Activated T-cell treated with anti-CD3 and anti-CD28 coated beads, Interleukin-2, amount 50 U/mL, for 24 hours (primary cell): ENCODE results near the gene MTCH2.

Source experiments
- DNase-seq: peaks from one replicate; pipeline ENCODE4 v3.0.0-alpha.2; 2020
- H3K27ac Mint-ChIP-seq: 2 replicates; pipeline ENCODE4 v1.8.0; 2020; ENCODE audit warnings: mild to moderate bottlenecking, mixed read lengths
- H3K27me3 Mint-ChIP-seq: 2 replicates; pipeline ENCODE4 v1.8.0; 2020; ENCODE audit warnings: mixed read lengths
- H3K36me3 Mint-ChIP-seq: 2 replicates; pipeline ENCODE4 v1.8.0; 2020; ENCODE audit warnings: low read depth, mixed read lengths
- H3K4me1 Mint-ChIP-seq: 2 replicates; pipeline ENCODE4 v1.8.0; 2020; ENCODE audit warnings: low read depth, mixed read lengths
- H3K4me3 Mint-ChIP-seq: 2 replicates; pipeline ENCODE4 v1.8.0; 2020; ENCODE audit warnings: mild to moderate bottlenecking, moderate library complexity, mixed read lengths
- H3K9me3 Mint-ChIP-seq: 2 replicates; pipeline ENCODE4 v1.8.0; 2020; ENCODE audit warnings: mixed read lengths

Gene MTCH2

DNA sequence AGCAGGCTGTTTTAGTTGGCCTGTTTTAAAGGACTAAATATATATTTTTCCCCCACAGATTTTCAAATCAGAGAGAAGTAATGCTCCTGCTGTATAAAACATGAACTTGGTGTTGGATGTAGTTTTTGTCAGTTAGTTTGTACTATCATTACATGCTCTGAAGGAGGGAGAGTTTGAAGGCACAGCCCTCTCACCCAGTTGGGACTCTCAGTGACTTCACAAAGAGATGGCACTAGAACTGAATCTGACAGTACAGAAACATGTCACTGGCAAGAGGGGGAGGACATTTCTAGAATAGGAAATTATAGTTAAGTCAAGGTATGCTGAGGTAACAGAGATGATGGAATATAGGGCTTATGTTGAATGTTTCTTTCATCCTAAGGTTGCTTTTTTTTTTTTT, 27.1 kb downstream of the MTCH2 start:
- DNase-seq: no peak
- H3K4me1 Mint-ChIP-seq: no peaks in the 10 kb centered on the region
- H3K36me3 Mint-ChIP-seq: peaks cover 61% of the 10 kb centered on the region
- H3K4me3 Mint-ChIP-seq: no peak overlapping the region
- peak overlapping the region; percentile 66 for H3K27ac Mint-ChIP-seq
- H3K27me3 Mint-ChIP-seq: no peaks in the 10 kb centered on the region
- no peaks in the 10 kb centered on the region for H3K9me3 Mint-ChIP-seq

DNA sequence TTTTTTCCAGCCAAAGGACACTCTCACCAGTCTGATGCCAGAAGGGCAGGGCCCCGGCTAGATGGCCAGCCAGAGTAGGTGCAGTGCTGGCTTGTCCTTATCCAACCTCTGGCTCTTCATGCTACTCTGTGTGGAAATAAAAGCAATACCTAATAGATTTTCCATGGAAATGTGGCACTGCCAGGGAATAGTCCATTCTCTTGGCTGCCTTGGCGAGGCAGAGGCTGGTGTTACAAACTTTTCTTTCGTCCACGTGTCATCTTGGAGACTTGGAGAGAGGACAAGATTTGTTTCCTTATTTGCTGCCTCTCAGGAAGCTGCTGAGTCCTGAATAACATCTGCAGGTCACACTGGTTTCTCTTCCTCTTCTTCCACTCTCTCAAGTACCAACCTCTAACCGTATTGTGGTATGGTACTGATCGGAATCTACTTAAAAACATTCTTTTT, 31.0 kb downstream of the MTCH2 start:
- Mint-ChIP-seq H3K4me1 (no peaks in the 10 kb centered on the region), H3K36me3 (peaks cover 47% of the 10 kb centered on the region), H3K9me3 (no peaks in the 10 kb centered on the region), H3K4me3 (no peak overlapping the region), H3K27ac (no peak overlapping the region), H3K27me3 (no peaks in the 10 kb centered on the region)
- DNase-seq: peak; percentile 5

GRCh38 chr11:47609675-47610074, 32.7 kb downstream of the MTCH2 start:
- H3K4me1 Mint-ChIP-seq: no peaks in the 10 kb centered on the region

GRCh38 chr11:47607380-47607779, 35.0 kb downstream of the MTCH2 start:
- peak; percentile 0 for DNase-seq
- Mint-ChIP-seq H3K36me3 (peaks cover 29% of the 10 kb centered on the region), H3K27ac (no peak overlapping the region), H3K4me3 (no peak overlapping the region), H3K4me1 (no peaks in the 10 kb centered on the region), H3K9me3 (no peaks in the 10 kb centered on the region), H3K27me3 (no peaks in the 10 kb centered on the region)

More at GRCh38 chr11:47609675-47610074, 32.7 kb downstream of the MTCH2 start:
- Mint-ChIP-seq H3K36me3 (peaks cover 39% of the 10 kb centered on the region), H3K9me3 (no peaks in the 10 kb centered on the region), H3K4me3 (no peak overlapping the region), H3K27ac (peak overlapping the region; percentile 6), H3K27me3 (no peaks in the 10 kb centered on the region)
- peak; percentile 2 for DNase-seq

DNA sequence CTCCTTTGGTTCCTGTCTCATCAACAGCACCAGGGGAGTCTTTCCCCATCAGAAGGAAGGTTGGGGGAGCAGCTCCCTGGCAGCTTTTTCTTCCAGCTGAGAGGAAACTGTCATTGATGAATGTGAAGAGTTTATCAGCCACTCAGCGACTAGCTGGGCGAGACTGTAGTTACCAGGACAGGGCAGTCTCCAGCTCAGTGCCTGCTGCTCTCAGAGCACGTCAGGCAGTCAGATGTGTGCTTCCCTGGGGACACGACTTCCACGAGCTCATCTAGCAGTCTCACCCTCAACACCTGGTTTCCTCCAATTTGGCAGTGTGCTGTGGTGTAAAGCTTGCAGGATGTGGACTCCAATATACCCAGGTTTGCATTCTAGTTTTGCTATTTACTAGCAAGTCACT, 35.6 kb downstream of the MTCH2 start:
- H3K9me3 Mint-ChIP-seq: no peaks in the 10 kb centered on the region
- H3K4me1 Mint-ChIP-seq: no peaks in the 10 kb centered on the region
- H3K36me3 Mint-ChIP-seq: peaks cover 29% of the 10 kb centered on the region
- peak; percentile 16 for DNase-seq
- H3K27me3 Mint-ChIP-seq: no peaks in the 10 kb centered on the region
- no peak overlapping the region for H3K27ac Mint-ChIP-seq
- H3K4me3 Mint-ChIP-seq: no peak overlapping the region

- Mint-ChIP-seq H3K4me3 (no peak overlapping the region), H3K27ac (no peak overlapping the region), H3K27me3 (no peaks in the 10 kb centered on the region), H3K9me3 (no peaks in the 10 kb centered on the region), H3K36me3 (peaks cover 26% of the 10 kb centered on the region), H3K4me1 (no peaks in the 10 kb centered on the region)
- no peak for DNase-seq
These were observed 36.4 kb downstream of the MTCH2 start for GRCh38 chr11:47605921-47606320.

GRCh38 chr11:47603295-47603694, 39.1 kb downstream of the MTCH2 start:
- no peak overlapping the region for H3K4me3 Mint-ChIP-seq
- H3K9me3 Mint-ChIP-seq: no peaks in the 10 kb centered on the region
- no peaks in the 10 kb centered on the region for H3K27me3 Mint-ChIP-seq
- no peak overlapping the region for H3K27ac Mint-ChIP-seq
- peaks cover 12% of the 10 kb centered on the region for H3K36me3 Mint-ChIP-seq
- no peaks in the 10 kb centered on the region for H3K4me1 Mint-ChIP-seq
- DNase-seq: no peak

- Mint-ChIP-seq H3K27me3 (peaks cover 10% of the 10 kb centered on the region), H3K4me3 (no peak overlapping the region), H3K27ac (no peak overlapping the region), H3K4me1 (no peaks in the 10 kb centered on the region), H3K9me3 (no peaks in the 10 kb centered on the region), H3K36me3 (no peaks in the 10 kb centered on the region)
- DNase-seq: no peak
These were observed 42.5 kb downstream of the MTCH2 start for GRCh38 chr11:47599902-47600301.

DNA sequence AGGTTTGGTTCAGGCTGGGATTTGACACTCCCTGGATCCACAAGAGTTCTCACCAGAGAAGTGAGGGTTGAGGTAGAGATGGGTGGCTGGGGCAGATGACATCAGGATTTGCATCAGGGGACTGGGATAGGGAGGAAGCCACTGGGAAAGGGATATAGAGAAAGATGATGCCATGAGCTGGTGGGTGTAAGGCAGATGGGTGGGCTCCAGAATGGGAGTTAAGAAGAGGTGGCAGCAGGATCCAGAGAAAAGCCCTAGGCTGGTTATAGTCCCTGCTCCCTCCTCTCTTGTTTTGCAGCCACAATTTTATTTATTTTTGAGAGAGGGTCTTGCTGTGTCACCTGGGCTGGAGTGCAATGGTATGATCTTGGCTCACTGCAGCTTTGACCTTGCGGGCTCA, 46.4 kb downstream of the MTCH2 start:
- Mint-ChIP-seq H3K27ac (no peak overlapping the region), H3K36me3 (no peaks in the 10 kb centered on the region), H3K4me1 (peaks cover 7% of the 10 kb centered on the region), H3K27me3 (peaks cover 40% of the 10 kb centered on the region), H3K4me3 (no peak overlapping the region), H3K9me3 (no peaks in the 10 kb centered on the region)
- DNase-seq: no peak

- Mint-ChIP-seq H3K9me3 (no peaks in the 10 kb centered on the region), H3K4me3 (no peak overlapping the region), H3K4me1 (peaks cover 7% of the 10 kb centered on the region), H3K27me3 (peaks cover 40% of the 10 kb centered on the region), H3K27ac (no peak overlapping the region), H3K36me3 (no peaks in the 10 kb centered on the region)
- no peak for DNase-seq
These were observed 47.3 kb downstream of the MTCH2 start for GRCh38 chr11:47595029-47595428.

- no peaks in the 10 kb centered on the region for H3K9me3 Mint-ChIP-seq
- no peak within 1 kb of the TSS for H3K4me3 Mint-ChIP-seq
- no peaks in the 10 kb centered on the region for H3K36me3 Mint-ChIP-seq
- DNase-seq: no peak
- H3K4me1 Mint-ChIP-seq: peaks cover 7% of the 10 kb centered on the region
- no peak within 1 kb of the TSS for H3K27ac Mint-ChIP-seq
- peaks cover 40% of the 10 kb centered on the region for H3K27me3 Mint-ChIP-seq
These were observed 48.2 kb downstream of the MTCH2 start, which contains the start of gene C1QTNF4 for GRCh38 chr11:47593934-47594855. Gene C1QTNF4, minus strand, starts transcription at chr11:47594411. Its CDS starts 3,601 bp downstream, at chr11:47590810.

- Mint-ChIP-seq H3K4me3 (no peak overlapping the region), H3K27ac (no peak overlapping the region), H3K36me3 (no peaks in the 10 kb centered on the region), H3K9me3 (no peaks in the 10 kb centered on the region), H3K4me1 (peaks cover 7% of the 10 kb centered on the region), H3K27me3 (peaks cover 40% of the 10 kb centered on the region)
- no peak for DNase-seq
These were observed 48.8 kb downstream of the MTCH2 start for GRCh38 chr11:47593492-47593933.

- Mint-ChIP-seq H3K36me3 (no peaks in the 10 kb centered on the region), H3K27me3 (peaks cover 40% of the 10 kb centered on the region), H3K4me3 (no peak overlapping the region), H3K9me3 (no peaks in the 10 kb centered on the region), H3K27ac (no peak overlapping the region), H3K4me1 (peaks cover 7% of the 10 kb centered on the region)
- DNase-seq: no peak
These were observed 49.4 kb downstream of the MTCH2 start for GRCh38 chr11:47592970-47593369.

DNA sequence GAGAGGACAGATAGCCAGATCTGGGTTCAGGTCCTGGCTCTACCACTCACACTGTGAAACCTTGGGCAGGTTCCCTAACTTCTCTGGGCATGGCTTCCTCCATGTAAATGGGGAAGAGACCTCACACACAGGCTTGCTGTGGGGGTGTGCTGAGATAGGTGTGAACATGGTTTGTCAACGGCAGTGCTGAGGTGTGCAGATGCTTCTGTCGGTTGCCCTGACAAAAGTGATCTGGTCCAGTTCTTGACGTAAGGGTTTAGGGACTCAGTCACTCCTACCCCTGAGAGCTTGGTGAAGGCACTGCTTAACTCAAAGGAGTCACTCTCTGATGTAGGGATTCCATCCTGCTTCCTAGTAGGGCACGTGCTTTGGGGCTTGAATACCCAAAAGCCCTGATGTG, 50.1 kb downstream of the MTCH2 start:
- Mint-ChIP-seq H3K4me3 (no peak overlapping the region), H3K27ac (no peak overlapping the region)

GRCh38 chr11:47591764-47592163, 50.6 kb downstream of the MTCH2 start:
- no peak overlapping the region for H3K4me3 Mint-ChIP-seq
- no peaks in the 10 kb centered on the region for H3K9me3 Mint-ChIP-seq
- H3K4me1 Mint-ChIP-seq: peaks cover 7% of the 10 kb centered on the region
- H3K36me3 Mint-ChIP-seq: peaks cover 1% of the 10 kb centered on the region
- no peak overlapping the region for H3K27ac Mint-ChIP-seq
- no peak for DNase-seq
- H3K27me3 Mint-ChIP-seq: peaks cover 40% of the 10 kb centered on the region

More for the DNA sequence above, 50.1 kb downstream of the MTCH2 start:
- no peaks in the 10 kb centered on the region for H3K9me3 Mint-ChIP-seq
- H3K27me3 Mint-ChIP-seq: peaks cover 40% of the 10 kb centered on the region
- no peak for DNase-seq
- peaks cover 7% of the 10 kb centered on the region for H3K4me1 Mint-ChIP-seq
- no peaks in the 10 kb centered on the region for H3K36me3 Mint-ChIP-seq
